Karpas-422 (cell line): ENCODE data around the gene FCHSD2. TPM values are rescaled to one million over a fixed set of nuclear protein-coding genes. Genes with fewer than 3 reads are reported as not detected.
"Not testable (repeated sequence)": the region's sequence is repeated elsewhere in the genome, so short reads cannot be mapped to it uniquely, and the experiment has no call there.

Source experiments
- DNase-seq: peaks from one replicate; pipeline ENCODE4 v3.0.0-alpha.2; 2015
- H2AFZ ChIP-seq: fragments of 200-600 bp; sonication (generic); 2 replicates; pipeline ENCODE4 v1.6.1; 2014; ENCODE audit warnings: antibody characterized with exemption, low read length, mixed read lengths
- H3K27ac ChIP-seq: fragments of 200-600 bp; sonication (generic); 2 replicates; pipeline ENCODE4 v1.5.1; 2014; ENCODE audit warnings: mild to moderate bottlenecking, low read length, moderate library complexity
- H3K27me3 ChIP-seq: fragments of 200-600 bp; sonication (generic); 2 replicates; pipeline ENCODE4 v1.6.1; 2014; ENCODE audit warnings: low read length, mixed read lengths
- H3K36me3 ChIP-seq: fragments of 200-600 bp; sonication (generic); 2 replicates; pipeline ENCODE4 v1.6.1; 2014; ENCODE audit warnings: low read length, mixed read lengths; ENCODE audit not compliant: insufficient read depth
- H3K4me1 ChIP-seq: fragments of 200-600 bp; sonication (generic); 2 replicates; pipeline ENCODE4 v1.6.1; 2014; ENCODE audit warnings: mild to moderate bottlenecking, low read length, mixed read lengths
- H3K4me2 ChIP-seq: fragments of 200-600 bp; sonication (generic); 2 replicates; pipeline ENCODE4 v1.6.1; 2014; ENCODE audit warnings: low read length, low read depth, mild to moderate bottlenecking; ENCODE audit not compliant: poor library complexity, severe bottlenecking
- H3K4me3 ChIP-seq: fragments of 200-600 bp; sonication (generic); 2 replicates; pipeline ENCODE4 v1.5.1; 2014; ENCODE audit warnings: mild to moderate bottlenecking, antibody characterized with exemption, low read length, mixed read lengths
- H3K79me2 ChIP-seq: fragments of 200-600 bp; sonication (generic); 2 replicates; pipeline ENCODE4 v1.6.1; 2014; ENCODE audit warnings: mild to moderate bottlenecking, low read length, mixed read lengths
- H3K9ac ChIP-seq: fragments of 200-600 bp; sonication (generic); 2 replicates; pipeline ENCODE4 v1.6.0; 2014; ENCODE audit warnings: low read length
- H3K9me2 ChIP-seq: fragments of 200-600 bp; sonication (generic), shearing (Covaris generic); replicated peaks from 2 replicates; pipeline ENCODE4 v1.6.0; 2014; ENCODE audit warnings: mild to moderate bottlenecking, low read length, moderate library complexity; ENCODE audit not compliant: insufficient read depth
- H3K9me3 ChIP-seq: fragments of 300-700, 200-600 bp; sonication (generic); 2 replicates; pipeline ENCODE4 v1.6.1; 2014; ENCODE audit warnings: low read length, mixed read lengths
- H4K20me1 ChIP-seq: fragments of 200-600 bp; sonication (generic); 2 replicates; pipeline ENCODE4 v1.6.1; 2014; ENCODE audit warnings: mild to moderate bottlenecking, antibody characterized with exemption, low read length, low read depth; ENCODE audit not compliant: insufficient read depth
- total RNA-seq: library from RNA; depleted of rRNA; stranded (reverse); fragments of >200 nt; shearing (Covaris generic); gene quantifications from 2 replicates; pipeline ENCODE4 v1.2.3, GENCODE V29; 2014; ENCODE audit warnings: low replicate concordance

The FCHSD2 gene
- total RNA-seq, 1 experiment from 2014 or later: 48.2 TPM

DNA sequence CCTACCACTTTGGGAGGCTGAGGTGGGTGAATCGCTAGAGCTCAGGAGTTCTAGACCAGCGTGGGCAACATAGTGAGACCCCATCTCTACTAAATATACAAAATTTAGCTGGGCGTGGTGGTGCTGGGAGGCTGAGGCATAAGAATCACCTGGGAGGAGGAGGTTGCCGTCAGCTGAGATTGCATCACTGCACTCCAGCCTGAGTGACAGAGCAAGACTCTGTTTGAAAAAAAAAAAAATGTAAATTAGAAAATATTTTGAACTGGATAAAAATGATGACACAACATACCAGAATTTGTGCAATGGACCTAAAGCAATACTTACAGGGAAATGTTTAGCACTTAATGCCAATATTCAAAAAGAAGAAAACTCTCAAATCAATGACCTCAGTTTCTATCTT is 281.5 kb downstream of the FCHSD2 start:
- Histone ChIP-seq H3K4me1 (no peaks in the 10 kb centered on the region), H3K9me2 (no peaks in the 10 kb centered on the region), H3K4me3 (no peak overlapping the region), H3K36me3 (peaks cover 16% of the 10 kb centered on the region), H2AFZ (no peak overlapping the region), H3K9me3 (no peaks in the 10 kb centered on the region), H3K27me3 (no peaks in the 10 kb centered on the region), H3K9ac (no peak overlapping the region), H3K79me2 (peaks cover 62% of the 10 kb centered on the region), H3K27ac (no peak overlapping the region), H4K20me1 (no peaks in the 10 kb centered on the region), H3K4me2 (no peak overlapping the region)
- no peak for DNase-seq

DNA sequence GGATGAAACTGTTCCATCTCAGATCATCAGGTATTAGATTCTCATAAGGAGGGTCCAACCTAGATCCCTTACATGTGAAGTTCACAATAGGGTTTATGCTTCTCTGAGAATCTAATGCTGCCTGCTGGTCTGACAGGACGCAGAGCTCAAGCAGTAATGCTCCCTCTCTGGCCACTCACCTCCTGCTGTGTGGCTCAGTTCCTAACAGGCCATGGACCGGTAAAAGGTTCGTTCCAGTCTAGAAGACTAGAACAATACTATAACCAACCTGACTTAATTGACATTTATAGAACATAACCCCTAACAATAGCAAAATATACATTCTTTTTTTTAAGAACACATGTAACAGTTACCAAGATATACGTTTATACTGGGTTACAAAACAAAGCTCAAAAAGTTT is 282.1 kb downstream of the FCHSD2 start:
- Histone ChIP-seq H2AFZ (no peak overlapping the region), H3K9me3 (no peaks in the 10 kb centered on the region), H3K79me2 (peaks cover 57% of the 10 kb centered on the region), H4K20me1 (no peaks in the 10 kb centered on the region), H3K4me1 (no peaks in the 10 kb centered on the region), H3K36me3 (peaks cover 16% of the 10 kb centered on the region), H3K4me3 (no peak overlapping the region), H3K27ac (no peak overlapping the region), H3K9me2 (no peaks in the 10 kb centered on the region), H3K9ac (no peak overlapping the region), H3K4me2 (no peak overlapping the region), H3K27me3 (no peaks in the 10 kb centered on the region)
- DNase-seq: no peak

- no peaks in the 10 kb centered on the region for H4K20me1 ChIP-seq
Observed at GRCh38 chr11:72859126-72859525, 283.0 kb downstream of the FCHSD2 start.

DNA sequence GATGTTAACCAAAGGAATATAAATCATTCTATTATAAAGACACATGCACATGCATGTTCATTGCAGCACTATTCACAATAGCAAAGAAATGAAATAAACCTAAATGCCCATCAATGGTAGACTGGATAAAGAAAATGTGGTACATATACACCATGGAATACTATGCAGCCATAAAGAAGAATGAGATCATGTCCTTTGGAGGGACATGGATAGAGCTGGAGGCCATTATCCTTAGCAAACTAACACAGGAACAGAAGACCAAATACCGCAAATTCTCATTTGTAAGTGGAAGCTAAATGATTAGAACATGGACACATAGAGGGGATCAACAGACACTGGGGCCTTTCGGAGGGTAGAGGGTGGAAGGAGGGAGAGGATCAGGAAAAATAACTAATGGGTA is 283.9 kb downstream of the FCHSD2 start:
- H3K9ac ChIP-seq, H3K4me2 ChIP-seq, H3K27ac ChIP-seq, H4K20me1 ChIP-seq, H3K4me3 ChIP-seq, H3K4me1 ChIP-seq, H3K9me3 ChIP-seq, H3K27me3 ChIP-seq, DNase-seq, H2AFZ ChIP-seq, H3K9me2 ChIP-seq: not testable (repeated sequence)
- H3K36me3 ChIP-seq: peaks cover 16% of the 10 kb centered on the region
- peaks cover 49% of the 10 kb centered on the region for H3K79me2 ChIP-seq

More at GRCh38 chr11:72859126-72859525, 283.0 kb downstream of the FCHSD2 start:
- Histone ChIP-seq H3K79me2 (peaks cover 55% of the 10 kb centered on the region), H3K27ac (no peak overlapping the region), H3K9ac (no peak overlapping the region), H3K4me2 (no peak overlapping the region), H3K4me3 (no peak overlapping the region), H3K4me1 (no peaks in the 10 kb centered on the region), H3K9me3 (no peaks in the 10 kb centered on the region), H3K9me2 (no peaks in the 10 kb centered on the region), H3K27me3 (no peaks in the 10 kb centered on the region), H3K36me3 (peaks cover 16% of the 10 kb centered on the region), H2AFZ (no peak overlapping the region)
- DNase-seq: no peak

- Histone ChIP-seq H3K79me2 (peaks cover 48% of the 10 kb centered on the region), H3K4me2 (no peak overlapping the region), H2AFZ (no peak overlapping the region), H3K27me3 (no peaks in the 10 kb centered on the region), H4K20me1 (no peaks in the 10 kb centered on the region), H3K9ac (no peak overlapping the region), H3K9me3 (no peaks in the 10 kb centered on the region), H3K9me2 (no peaks in the 10 kb centered on the region), H3K4me3 (no peak overlapping the region), H3K4me1 (no peaks in the 10 kb centered on the region), H3K27ac (no peak overlapping the region), H3K36me3 (peaks cover 16% of the 10 kb centered on the region)
- no peak for DNase-seq
Observed at GRCh38 chr11:72856551-72857345, 285.4 kb downstream of the FCHSD2 start.

DNA sequence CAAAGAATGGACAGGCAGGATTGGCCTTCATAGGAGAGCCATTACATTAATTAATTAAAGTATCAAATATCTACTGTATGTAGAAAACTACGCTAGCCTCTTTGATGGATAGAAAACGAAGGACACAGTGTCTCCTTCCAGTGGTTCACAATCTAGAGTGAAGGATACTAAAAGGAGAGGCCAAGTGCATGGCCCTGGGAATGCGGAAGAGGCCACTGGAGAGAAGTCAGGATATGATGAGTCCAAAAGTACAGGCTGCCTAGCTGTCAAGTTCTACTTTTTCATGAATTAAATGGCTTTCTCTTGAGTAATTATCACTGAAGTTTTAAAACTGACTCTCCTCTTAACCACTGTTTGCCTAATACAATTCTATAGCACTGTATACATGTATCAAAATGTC is 286.1 kb downstream of the FCHSD2 start:
- H3K27me3 ChIP-seq: no peaks in the 10 kb centered on the region
- H3K9me3 ChIP-seq: no peaks in the 10 kb centered on the region
- H3K36me3 ChIP-seq: peaks cover 15% of the 10 kb centered on the region
- no peak overlapping the region for H3K4me3 ChIP-seq
- H3K79me2 ChIP-seq: peaks cover 44% of the 10 kb centered on the region
- no peak overlapping the region for H3K9ac ChIP-seq
- no peak overlapping the region for H3K4me2 ChIP-seq
- no peak for DNase-seq
- no peaks in the 10 kb centered on the region for H3K4me1 ChIP-seq
- no peaks in the 10 kb centered on the region for H4K20me1 ChIP-seq
- no peaks in the 10 kb centered on the region for H3K9me2 ChIP-seq
- H3K27ac ChIP-seq: no peak overlapping the region
- H2AFZ ChIP-seq: no peak overlapping the region

- peaks cover 15% of the 10 kb centered on the region; the same call in 1 of the 2 replicates for H3K79me2 ChIP-seq
- H3K4me2 ChIP-seq: no peak overlapping the region
- no peaks in the 10 kb centered on the region for H3K27me3 ChIP-seq
- peaks cover 13% of the 10 kb centered on the region; the same call in 1 of the 2 replicates for H3K36me3 ChIP-seq
- no peak overlapping the region for H3K9ac ChIP-seq
- H2AFZ ChIP-seq: no peak overlapping the region
- DNase-seq: no peak
- H4K20me1 ChIP-seq: no peaks in the 10 kb centered on the region
- no peaks in the 10 kb centered on the region for H3K4me1 ChIP-seq
- H3K4me3 ChIP-seq: no peak overlapping the region
- no peaks in the 10 kb centered on the region for H3K9me2 ChIP-seq
- H3K27ac ChIP-seq: no peak overlapping the region
- no peaks in the 10 kb centered on the region for H3K9me3 ChIP-seq
Observed at GRCh38 chr11:72851726-72852125, 290.4 kb downstream of the FCHSD2 start.

- Histone ChIP-seq H3K9me2 (no peaks in the 10 kb centered on the region), H3K27me3 (no peaks in the 10 kb centered on the region), H3K79me2 (peaks cover 11% of the 10 kb centered on the region; the same call in 1 of the 2 replicates), H4K20me1 (no peaks in the 10 kb centered on the region), H3K4me1 (no peaks in the 10 kb centered on the region), H3K9me3 (no peaks in the 10 kb centered on the region), H3K4me3 (no peak overlapping the region), H3K36me3 (peaks cover 13% of the 10 kb centered on the region; the same call in 1 of the 2 replicates), H3K4me2 (no peak overlapping the region), H3K27ac (no peak overlapping the region), H2AFZ (no peak overlapping the region), H3K9ac (no peak overlapping the region)
- DNase-seq: no peak
Observed at GRCh38 chr11:72850832-72851231, 291.3 kb downstream of the FCHSD2 start.
